Measurements from ENCODE around the gene MTURN.

DNA sequence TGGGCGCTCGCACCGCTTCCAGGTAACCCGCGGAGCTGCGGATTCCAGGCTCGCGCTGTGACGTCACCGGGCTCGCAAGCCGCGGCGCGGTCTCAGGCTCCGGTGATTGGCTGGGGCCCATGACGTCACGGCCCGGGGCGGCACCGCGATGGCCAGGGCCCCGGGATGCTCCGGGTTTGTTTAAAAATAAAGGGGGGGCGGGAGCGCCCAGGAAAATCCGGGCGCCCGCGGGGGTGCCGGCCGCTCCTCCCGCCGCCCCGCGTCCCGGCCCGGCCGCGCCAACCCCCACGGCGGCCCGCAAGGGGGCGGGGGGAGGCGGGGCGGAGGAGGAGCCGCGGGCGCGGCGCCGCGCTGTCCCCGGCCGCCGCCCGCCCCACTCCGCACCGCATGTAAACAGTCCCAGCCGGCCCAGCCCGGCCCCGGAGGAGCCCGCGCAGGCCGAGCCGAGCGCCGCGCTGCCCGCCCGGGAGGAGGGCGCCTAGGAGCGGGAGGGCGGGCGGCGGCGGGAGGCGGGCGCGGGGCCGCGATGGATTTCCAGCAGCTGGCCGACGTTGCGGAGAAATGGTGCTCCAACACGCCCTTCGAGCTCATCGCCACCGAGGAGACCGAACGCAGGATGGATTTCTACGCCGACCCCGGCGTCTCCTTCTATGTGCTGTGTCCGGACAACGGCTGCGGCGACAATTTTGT is at the start of gene MTURN:
- TF ChIP-seq, protein P1, sequence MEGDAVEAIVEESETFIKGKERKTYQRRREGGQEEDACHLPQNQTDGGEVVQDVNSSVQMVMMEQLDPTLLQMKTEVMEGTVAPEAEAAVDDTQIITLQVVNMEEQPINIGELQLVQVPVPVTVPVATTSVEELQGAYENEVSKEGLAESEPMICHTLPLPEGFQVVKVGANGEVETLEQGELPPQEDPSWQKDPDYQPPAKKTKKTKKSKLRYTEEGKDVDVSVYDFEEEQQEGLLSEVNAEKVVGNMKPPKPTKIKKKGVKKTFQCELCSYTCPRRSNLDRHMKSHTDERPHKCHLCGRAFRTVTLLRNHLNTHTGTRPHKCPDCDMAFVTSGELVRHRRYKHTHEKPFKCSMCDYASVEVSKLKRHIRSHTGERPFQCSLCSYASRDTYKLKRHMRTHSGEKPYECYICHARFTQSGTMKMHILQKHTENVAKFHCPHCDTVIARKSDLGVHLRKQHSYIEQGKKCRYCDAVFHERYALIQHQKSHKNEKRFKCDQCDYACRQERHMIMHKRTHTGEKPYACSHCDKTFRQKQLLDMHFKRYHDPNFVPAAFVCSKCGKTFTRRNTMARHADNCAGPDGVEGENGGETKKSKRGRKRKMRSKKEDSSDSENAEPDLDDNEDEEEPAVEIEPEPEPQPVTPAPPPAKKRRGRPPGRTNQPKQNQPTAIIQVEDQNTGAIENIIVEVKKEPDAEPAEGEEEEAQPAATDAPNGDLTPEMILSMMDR (IDR thresholded peaks at IDR 0.05; ENCODE audit: extremely low read depth in 1 of 2, insufficient read depth in 1 of 2, low read depth in 1 of 2, low read length in 2 of 2): no peak
- TF ChIP-seq EZH2 (IDR thresholded peaks at IDR 0.05; ENCODE audit: borderline replicate concordance, low read depth, low read length, severe bottlenecking) (no peak), POLR2AphosphoS5 (IDR thresholded peaks at IDR 0.05; ENCODE audit: insufficient read depth, low read depth, low read length) (no peak)

Measured in endothelial cell of umbilical vein (primary cell).